Stimulated activated naive CD8-positive, alpha-beta T cell treated with anti-CD3 and anti-CD28 coated beads, Interleukin-15, amount 100 ng/mL, for 72 hours (primary cell): ENCODE measurements around the gene FNBP1L.
"Not testable (repeated sequence)": the region's sequence is repeated elsewhere in the genome, so short reads cannot be mapped to it uniquely, and the experiment has no call there.

Source experiments
- ATAC-seq: fragments of 150-1000 bp; cut with Tn5 transposase; 2 replicates; pipeline ENCODE4 v1.10.0; 2021; ENCODE audit warnings: mild to moderate bottlenecking, moderate library complexity
- DNase-seq, 2 donors: peaks; one replicate each; pipeline ENCODE4 v3.0.0; 2021 to 2022
- H3K27ac Mint-ChIP-seq, 2 donors: one replicate each; pipeline ENCODE4 v1.8.0; 2022; ENCODE audit warnings: mild to moderate bottlenecking in 2 of 2, mixed read lengths in 2 of 2, moderate library complexity in 2 of 2
- H3K27me3 Mint-ChIP-seq: one replicate; pipeline ENCODE4 v1.8.0; 2022; ENCODE audit warnings: mixed read lengths
- H3K4me1 Mint-ChIP-seq: one replicate; pipeline ENCODE4 v1.8.0; 2022; ENCODE audit warnings: mild to moderate bottlenecking, mixed read lengths
- H3K4me3 Mint-ChIP-seq, 2 donors: one replicate each; pipeline ENCODE4 v1.8.0; 2022; ENCODE audit warnings: mild to moderate bottlenecking in 2 of 2, mixed read lengths in 2 of 2, moderate library complexity in 1 of 2
- H3K9me3 Mint-ChIP-seq, 2 donors: one replicate each; pipeline ENCODE4 v1.8.0; 2022; ENCODE audit warnings: mixed read lengths in 2 of 2

The FNBP1L gene

GRCh38 chr1:93522721-93523120, 74.8 kb downstream of the FNBP1L start:
- DNase-seq (no peak), ATAC-seq (no peak)
- Mint-ChIP-seq H3K4me1 (no peaks in the 10 kb centered on the region), H3K9me3 (no peaks in the 10 kb centered on the region), H3K27me3 (no peaks in the 10 kb centered on the region), H3K27ac (no peak overlapping the region), H3K4me3 (no peak overlapping the region)

- Mint-ChIP-seq H3K4me1 (no peaks in the 10 kb centered on the region), H3K27ac (no peak overlapping the region), H3K4me3 (no peak overlapping the region), H3K9me3 (no peaks in the 10 kb centered on the region), H3K27me3 (no peaks in the 10 kb centered on the region)
- DNase-seq (no peak), ATAC-seq (no peak)
Measured at GRCh38 chr1:93525431-93525830, 77.5 kb downstream of the FNBP1L start.

- no peak for ATAC-seq
- H3K27me3 Mint-ChIP-seq: no peaks in the 10 kb centered on the region
- H3K4me1 Mint-ChIP-seq: no peaks in the 10 kb centered on the region
- H3K27ac Mint-ChIP-seq: no peak overlapping the region
- no peaks in the 10 kb centered on the region for H3K9me3 Mint-ChIP-seq
- no peak for DNase-seq
- H3K4me3 Mint-ChIP-seq: no peak overlapping the region
Measured at GRCh38 chr1:93526431-93526830, 78.5 kb downstream of the FNBP1L start.

GRCh38 chr1:93528412-93528811, 80.5 kb downstream of the FNBP1L start:
- ATAC-seq: no peak

GRCh38 chr1:93531193-93531592, 83.3 kb downstream of the FNBP1L start:
- Mint-ChIP-seq H3K27ac (no peak overlapping the region), H3K9me3 (no peaks in the 10 kb centered on the region), H3K27me3 (no peaks in the 10 kb centered on the region), H3K4me3 (no peak overlapping the region), H3K4me1 (no peaks in the 10 kb centered on the region)
- ATAC-seq (no peak), DNase-seq (no peak)

More at GRCh38 chr1:93528412-93528811, 80.5 kb downstream of the FNBP1L start:
- Mint-ChIP-seq H3K27me3 (no peaks in the 10 kb centered on the region), H3K4me3 (no peak overlapping the region), H3K4me1 (no peaks in the 10 kb centered on the region), H3K27ac (peak overlapping the region in 1 of 2 donors; percentile 16), H3K9me3 (no peaks in the 10 kb centered on the region)
- no peak for DNase-seq

- H3K4me1 Mint-ChIP-seq: no peaks in the 10 kb centered on the region
- H3K9me3 Mint-ChIP-seq: no peaks in the 10 kb centered on the region
- DNase-seq (no peak), ATAC-seq (no peak)
- no peaks in the 10 kb centered on the region for H3K27me3 Mint-ChIP-seq
- no peak overlapping the region for H3K27ac Mint-ChIP-seq
- no peak overlapping the region for H3K4me3 Mint-ChIP-seq
Measured at GRCh38 chr1:93532780-93533378, 85.0 kb downstream of the FNBP1L start.

GRCh38 chr1:93533677-93534076, 85.8 kb downstream of the FNBP1L start:
- Mint-ChIP-seq H3K27me3 (no peaks in the 10 kb centered on the region), H3K4me3 (no peak overlapping the region), H3K9me3 (no peaks in the 10 kb centered on the region)

GRCh38 chr1:93537396-93537795, 89.5 kb downstream of the FNBP1L start:
- ATAC-seq: no peak
- no peak overlapping the region for H3K4me3 Mint-ChIP-seq
- no peaks in the 10 kb centered on the region for H3K4me1 Mint-ChIP-seq
- no peaks in the 10 kb centered on the region for H3K9me3 Mint-ChIP-seq
- DNase-seq: no peak
- no peaks in the 10 kb centered on the region for H3K27me3 Mint-ChIP-seq
- no peak overlapping the region for H3K27ac Mint-ChIP-seq

More at GRCh38 chr1:93533677-93534076, 85.8 kb downstream of the FNBP1L start:
- no peak overlapping the region for H3K27ac Mint-ChIP-seq
- H3K4me1 Mint-ChIP-seq: no peaks in the 10 kb centered on the region
- ATAC-seq: no peak
- no peak for DNase-seq

- ATAC-seq (no peak), DNase-seq (no peak)
- H3K27ac Mint-ChIP-seq: no peak overlapping the region
- H3K9me3 Mint-ChIP-seq: no peaks in the 10 kb centered on the region
- no peaks in the 10 kb centered on the region for H3K4me1 Mint-ChIP-seq
- no peaks in the 10 kb centered on the region for H3K27me3 Mint-ChIP-seq
- no peak overlapping the region for H3K4me3 Mint-ChIP-seq
Measured at GRCh38 chr1:93537924-93538323, 90.0 kb downstream of the FNBP1L start.

GRCh38 chr1:93541045-93541444, 93.1 kb downstream of the FNBP1L start:
- ATAC-seq: no peak
- no peaks in the 10 kb centered on the region for H3K9me3 Mint-ChIP-seq
- H3K27ac Mint-ChIP-seq: no peak overlapping the region
- H3K4me3 Mint-ChIP-seq: no peak overlapping the region
- H3K4me1 Mint-ChIP-seq: no peaks in the 10 kb centered on the region
- no peaks in the 10 kb centered on the region for H3K27me3 Mint-ChIP-seq
- no peak for DNase-seq

- H3K27ac Mint-ChIP-seq: no peak overlapping the region
- ATAC-seq (no peak), DNase-seq (no peak)
- no peaks in the 10 kb centered on the region for H3K27me3 Mint-ChIP-seq
- H3K9me3 Mint-ChIP-seq: no peaks in the 10 kb centered on the region
- H3K4me1 Mint-ChIP-seq: no peaks in the 10 kb centered on the region
- no peak overlapping the region for H3K4me3 Mint-ChIP-seq
Measured at GRCh38 chr1:93542398-93542797, 94.5 kb downstream of the FNBP1L start.

GRCh38 chr1:93546162-93546863, 98.4 kb downstream of the FNBP1L start:
- H3K4me1 Mint-ChIP-seq: no peaks in the 10 kb centered on the region
- no peak overlapping the region for H3K4me3 Mint-ChIP-seq
- DNase-seq: no peak

GRCh38 chr1:93549131-93549530, 101.2 kb downstream of the FNBP1L start:
- H3K27me3 Mint-ChIP-seq: no peaks in the 10 kb centered on the region
- no peak overlapping the region for H3K27ac Mint-ChIP-seq
- H3K4me1 Mint-ChIP-seq: no peaks in the 10 kb centered on the region
- no peak for DNase-seq
- H3K9me3 Mint-ChIP-seq: no peaks in the 10 kb centered on the region
- no peak for ATAC-seq
- no peak overlapping the region for H3K4me3 Mint-ChIP-seq

More at GRCh38 chr1:93546162-93546863, 98.4 kb downstream of the FNBP1L start:
- no peak for ATAC-seq
- Mint-ChIP-seq H3K27ac (no peak overlapping the region), H3K9me3 (no peaks in the 10 kb centered on the region), H3K27me3 (no peaks in the 10 kb centered on the region)

GRCh38 chr1:93549811-93550210, 101.9 kb downstream of the FNBP1L start:
- Mint-ChIP-seq H3K4me3 (no peak overlapping the region), H3K9me3 (no peaks in the 10 kb centered on the region), H3K27me3 (no peaks in the 10 kb centered on the region), H3K27ac (no peak overlapping the region), H3K4me1 (peaks cover 3% of the 10 kb centered on the region)
- ATAC-seq (no peak), DNase-seq (no peak)

- Mint-ChIP-seq H3K27me3 (no peaks in the 10 kb centered on the region), H3K4me1 (peaks cover 9% of the 10 kb centered on the region)
Measured at GRCh38 chr1:93552741-93553455, 105.0 kb downstream of the FNBP1L start.

GRCh38 chr1:93553886-93554490, 106.1 kb downstream of the FNBP1L start:
- not testable (repeated sequence) for H3K27me3 Mint-ChIP-seq, H3K27ac Mint-ChIP-seq, H3K4me1 Mint-ChIP-seq, H3K4me3 Mint-ChIP-seq, ATAC-seq, H3K9me3 Mint-ChIP-seq, DNase-seq

More at GRCh38 chr1:93552741-93553455, 105.0 kb downstream of the FNBP1L start:
- ATAC-seq (no peak), DNase-seq (no peak)
- H3K9me3 Mint-ChIP-seq: no peaks in the 10 kb centered on the region
- H3K27ac Mint-ChIP-seq: no peak overlapping the region
- H3K4me3 Mint-ChIP-seq: no peak overlapping the region
